ENCODE results near the gene NLRP12. TPM values are rescaled to one million over a fixed set of nuclear protein-coding genes. Genes with fewer than 3 reads are reported as not detected.

Gene NLRP12
- total and polyA plus RNA-seq, 10 of the 15 experiments (the other 5 are each of a cell fraction or from before 2014, with no cell fraction given), result not detected

DNA sequence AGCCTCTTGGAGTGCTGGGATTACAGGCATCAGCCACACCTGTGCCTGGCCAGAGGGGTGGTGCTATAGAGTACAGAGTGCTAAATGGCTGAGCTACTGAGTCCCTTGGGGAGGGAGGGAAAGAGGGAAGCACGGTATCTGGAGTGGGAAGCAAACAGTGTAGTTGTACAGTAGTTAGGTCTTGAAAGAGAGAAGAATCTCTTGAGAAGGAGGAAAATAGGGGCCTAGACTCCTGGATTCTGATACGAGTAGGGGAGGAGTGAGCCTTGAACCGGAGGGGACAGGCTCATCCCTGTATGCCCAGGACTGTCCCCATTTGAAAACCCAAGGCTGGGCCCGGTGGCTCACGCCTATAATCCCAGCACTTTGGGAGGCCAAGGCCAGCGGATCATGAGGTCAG, 48.6 kb upstream of the NLRP12 start:
- no peak for TF ChIP-seq MEF2A (IDR thresholded peaks at IDR 0.05; ENCODE audit: insufficient read depth, low read depth, low read length)
- TF ChIP-seq, protein P1, sequence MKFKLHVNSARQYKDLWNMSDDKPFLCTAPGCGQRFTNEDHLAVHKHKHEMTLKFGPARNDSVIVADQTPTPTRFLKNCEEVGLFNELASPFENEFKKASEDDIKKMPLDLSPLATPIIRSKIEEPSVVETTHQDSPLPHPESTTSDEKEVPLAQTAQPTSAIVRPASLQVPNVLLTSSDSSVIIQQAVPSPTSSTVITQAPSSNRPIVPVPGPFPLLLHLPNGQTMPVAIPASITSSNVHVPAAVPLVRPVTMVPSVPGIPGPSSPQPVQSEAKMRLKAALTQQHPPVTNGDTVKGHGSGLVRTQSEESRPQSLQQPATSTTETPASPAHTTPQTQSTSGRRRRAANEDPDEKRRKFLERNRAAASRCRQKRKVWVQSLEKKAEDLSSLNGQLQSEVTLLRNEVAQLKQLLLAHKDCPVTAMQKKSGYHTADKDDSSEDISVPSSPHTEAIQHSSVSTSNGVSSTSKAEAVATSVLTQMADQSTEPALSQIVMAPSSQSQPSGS (IDR thresholded peaks at IDR 0.05; ENCODE audit: low read length), result no peak
- TF ChIP-seq, protein P2, sequence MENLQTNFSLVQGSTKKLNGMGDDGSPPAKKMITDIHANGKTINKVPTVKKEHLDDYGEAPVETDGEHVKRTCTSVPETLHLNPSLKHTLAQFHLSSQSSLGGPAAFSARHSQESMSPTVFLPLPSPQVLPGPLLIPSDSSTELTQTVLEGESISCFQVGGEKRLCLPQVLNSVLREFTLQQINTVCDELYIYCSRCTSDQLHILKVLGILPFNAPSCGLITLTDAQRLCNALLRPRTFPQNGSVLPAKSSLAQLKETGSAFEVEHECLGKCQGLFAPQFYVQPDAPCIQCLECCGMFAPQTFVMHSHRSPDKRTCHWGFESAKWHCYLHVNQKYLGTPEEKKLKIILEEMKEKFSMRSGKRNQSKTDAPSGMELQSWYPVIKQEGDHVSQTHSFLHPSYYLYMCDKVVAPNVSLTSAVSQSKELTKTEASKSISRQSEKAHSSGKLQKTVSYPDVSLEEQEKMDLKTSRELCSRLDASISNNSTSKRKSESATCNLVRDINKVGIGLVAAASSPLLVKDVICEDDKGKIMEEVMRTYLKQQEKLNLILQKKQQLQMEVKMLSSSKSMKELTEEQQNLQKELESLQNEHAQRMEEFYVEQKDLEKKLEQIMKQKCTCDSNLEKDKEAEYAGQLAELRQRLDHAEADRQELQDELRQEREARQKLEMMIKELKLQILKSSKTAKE (IDR thresholded peaks at IDR 0.05; ENCODE audit: low read depth, poor library complexity, severe bottlenecking), result no peak
- TF ChIP-seq MEF2B (IDR thresholded peaks at IDR 0.05; ENCODE audit: partially characterized antibody, poor library complexity, severe bottlenecking), result no peak
- TF ChIP-seq JUND (IDR thresholded peaks at IDR 0.05; ENCODE audit: low read depth, low read length), result no peak
- TF ChIP-seq ZZZ3 (IDR thresholded peaks at IDR 0.05; ENCODE audit: control insufficient read depth, insufficient read length, low read depth), result no peak
- no peak for TF ChIP-seq IKZF2 (IDR thresholded peaks at IDR 0.05)
- no peak for TF ChIP-seq POLR2AphosphoS5 (IDR thresholded peaks at IDR 0.05; ENCODE audit: low read length)
- TF ChIP-seq, protein P3, sequence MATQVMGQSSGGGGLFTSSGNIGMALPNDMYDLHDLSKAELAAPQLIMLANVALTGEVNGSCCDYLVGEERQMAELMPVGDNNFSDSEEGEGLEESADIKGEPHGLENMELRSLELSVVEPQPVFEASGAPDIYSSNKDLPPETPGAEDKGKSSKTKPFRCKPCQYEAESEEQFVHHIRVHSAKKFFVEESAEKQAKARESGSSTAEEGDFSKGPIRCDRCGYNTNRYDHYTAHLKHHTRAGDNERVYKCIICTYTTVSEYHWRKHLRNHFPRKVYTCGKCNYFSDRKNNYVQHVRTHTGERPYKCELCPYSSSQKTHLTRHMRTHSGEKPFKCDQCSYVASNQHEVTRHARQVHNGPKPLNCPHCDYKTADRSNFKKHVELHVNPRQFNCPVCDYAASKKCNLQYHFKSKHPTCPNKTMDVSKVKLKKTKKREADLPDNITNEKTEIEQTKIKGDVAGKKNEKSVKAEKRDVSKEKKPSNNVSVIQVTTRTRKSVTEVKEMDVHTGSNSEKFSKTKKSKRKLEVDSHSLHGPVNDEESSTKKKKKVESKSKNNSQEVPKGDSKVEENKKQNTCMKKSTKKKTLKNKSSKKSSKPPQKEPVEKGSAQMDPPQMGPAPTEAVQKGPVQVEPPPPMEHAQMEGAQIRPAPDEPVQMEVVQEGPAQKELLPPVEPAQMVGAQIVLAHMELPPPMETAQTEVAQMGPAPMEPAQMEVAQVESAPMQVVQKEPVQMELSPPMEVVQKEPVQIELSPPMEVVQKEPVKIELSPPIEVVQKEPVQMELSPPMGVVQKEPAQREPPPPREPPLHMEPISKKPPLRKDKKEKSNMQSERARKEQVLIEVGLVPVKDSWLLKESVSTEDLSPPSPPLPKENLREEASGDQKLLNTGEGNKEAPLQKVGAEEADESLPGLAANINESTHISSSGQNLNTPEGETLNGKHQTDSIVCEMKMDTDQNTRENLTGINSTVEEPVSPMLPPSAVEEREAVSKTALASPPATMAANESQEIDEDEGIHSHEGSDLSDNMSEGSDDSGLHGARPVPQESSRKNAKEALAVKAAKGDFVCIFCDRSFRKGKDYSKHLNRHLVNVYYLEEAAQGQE (IDR thresholded peaks at IDR 0.05; ENCODE audit: low read depth, low read length), result no peak
- TF ChIP-seq, protein P4, sequence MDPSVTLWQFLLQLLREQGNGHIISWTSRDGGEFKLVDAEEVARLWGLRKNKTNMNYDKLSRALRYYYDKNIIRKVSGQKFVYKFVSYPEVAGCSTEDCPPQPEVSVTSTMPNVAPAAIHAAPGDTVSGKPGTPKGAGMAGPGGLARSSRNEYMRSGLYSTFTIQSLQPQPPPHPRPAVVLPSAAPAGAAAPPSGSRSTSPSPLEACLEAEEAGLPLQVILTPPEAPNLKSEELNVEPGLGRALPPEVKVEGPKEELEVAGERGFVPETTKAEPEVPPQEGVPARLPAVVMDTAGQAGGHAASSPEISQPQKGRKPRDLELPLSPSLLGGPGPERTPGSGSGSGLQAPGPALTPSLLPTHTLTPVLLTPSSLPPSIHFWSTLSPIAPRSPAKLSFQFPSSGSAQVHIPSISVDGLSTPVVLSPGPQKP (IDR thresholded peaks at IDR 0.05; ENCODE audit: low read depth, low read length), result no peak
- no peak for TF ChIP-seq HCFC1 (IDR thresholded peaks at IDR 0.05; ENCODE audit: low read length)
- no peak for TF ChIP-seq SREBF1 (IDR thresholded peaks at IDR 0.05; ENCODE audit: low read length)
- TF ChIP-seq MYB (IDR thresholded peaks at IDR 0.05; ENCODE audit: borderline replicate concordance, low read depth, low read length), result no peak
- no peak for TF ChIP-seq ZBED1 (IDR thresholded peaks at IDR 0.05; ENCODE audit: borderline replicate concordance)
- TF ChIP-seq, protein P5, sequence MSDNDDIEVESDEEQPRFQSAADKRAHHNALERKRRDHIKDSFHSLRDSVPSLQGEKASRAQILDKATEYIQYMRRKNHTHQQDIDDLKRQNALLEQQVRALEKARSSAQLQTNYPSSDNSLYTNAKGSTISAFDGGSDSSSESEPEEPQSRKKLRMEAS (IDR thresholded peaks at IDR 0.05; ENCODE audit: low read depth, low read length), result no peak
- ChIA-PET RAD21 (ENCODE audit: unreplicated experiment) (no interaction called here), CTCF (no interaction called here), POLR2A (no interaction called here), SMC1A (ENCODE audit: uncharacterized antibody, unreplicated experiment) (no interaction called here)
- no peak overlapping the region for H2AFZ ChIP-seq (ENCODE audit: control insufficient read depth, low read depth, low read length)
- no peaks in the 10 kb centered on the region for H3K36me3 ChIP-seq (ENCODE audit: control insufficient read depth in 2 of 2, insufficient read depth in 2 of 2, low read length in 1 of 2)
- no peak overlapping the region for H3K27ac ChIP-seq (ENCODE audit: control insufficient read depth, insufficient read depth)
- no peaks in the 10 kb centered on the region for H4K20me1 ChIP-seq (ENCODE audit: control insufficient read depth, insufficient read depth)
- in situ Hi-C loops (cut with MboI), result no loop called here
- H3K9me3 ChIP-seq (replicated peaks; ENCODE audit: control insufficient read depth, insufficient read depth, low read length), result no peaks in the 10 kb centered on the region; the same call in 2 of the 3 replicates
- FAIRE-seq (no peak), DNase-seq (ENCODE audit: low read depth, low spot score) (no peak), ATAC-seq (no peak)
- H3K4me2 ChIP-seq (ENCODE audit: control insufficient read depth, insufficient read depth), result no peak overlapping the region
- no peak overlapping the region for H3K9ac ChIP-seq (ENCODE audit: control insufficient read depth, insufficient read depth, low read length)
- H3K27me3 ChIP-seq (replicated peaks in 1 of 2; ENCODE audit: control insufficient read depth in 2 of 2, insufficient read depth in 2 of 2, low read length in 1 of 2), result no peaks in the 10 kb centered on the region
- intact Hi-C loops (cut with micrococcal nuclease; ENCODE audit: unreplicated experiment), result no loop called here
- no TSS peak for BruUV-seq (replicated peaks)
- no peaks in the 10 kb centered on the region for H3K4me1 ChIP-seq (ENCODE audit: control insufficient read depth, insufficient read depth, low read length)
- 43% methylated on average over 5 of the region's 6 CpGs for WGBS (ENCODE audit: insufficient coverage, insufficient replicate concordance, low lambda C conversion rate, missing lambda C conversion rate)
- no peaks in the 10 kb centered on the region for H3K79me2 ChIP-seq (ENCODE audit: control insufficient read depth, insufficient read depth, low read length)
- H3K4me3 ChIP-seq, result no peak overlapping the region

Data from GM12878 (cell line).